Fibroblast of gingiva (primary cell): ENCODE results near the gene TNFSF9.

Experiments used
- DNase-seq: peaks from one replicate; pipeline ENCODE4 v3.0.0-alpha.2; 2011; ENCODE audit warnings: low read depth

Gene TNFSF9, protein sequence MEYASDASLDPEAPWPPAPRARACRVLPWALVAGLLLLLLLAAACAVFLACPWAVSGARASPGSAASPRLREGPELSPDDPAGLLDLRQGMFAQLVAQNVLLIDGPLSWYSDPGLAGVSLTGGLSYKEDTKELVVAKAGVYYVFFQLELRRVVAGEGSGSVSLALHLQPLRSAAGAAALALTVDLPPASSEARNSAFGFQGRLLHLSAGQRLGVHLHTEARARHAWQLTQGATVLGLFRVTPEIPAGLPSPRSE

DNA sequence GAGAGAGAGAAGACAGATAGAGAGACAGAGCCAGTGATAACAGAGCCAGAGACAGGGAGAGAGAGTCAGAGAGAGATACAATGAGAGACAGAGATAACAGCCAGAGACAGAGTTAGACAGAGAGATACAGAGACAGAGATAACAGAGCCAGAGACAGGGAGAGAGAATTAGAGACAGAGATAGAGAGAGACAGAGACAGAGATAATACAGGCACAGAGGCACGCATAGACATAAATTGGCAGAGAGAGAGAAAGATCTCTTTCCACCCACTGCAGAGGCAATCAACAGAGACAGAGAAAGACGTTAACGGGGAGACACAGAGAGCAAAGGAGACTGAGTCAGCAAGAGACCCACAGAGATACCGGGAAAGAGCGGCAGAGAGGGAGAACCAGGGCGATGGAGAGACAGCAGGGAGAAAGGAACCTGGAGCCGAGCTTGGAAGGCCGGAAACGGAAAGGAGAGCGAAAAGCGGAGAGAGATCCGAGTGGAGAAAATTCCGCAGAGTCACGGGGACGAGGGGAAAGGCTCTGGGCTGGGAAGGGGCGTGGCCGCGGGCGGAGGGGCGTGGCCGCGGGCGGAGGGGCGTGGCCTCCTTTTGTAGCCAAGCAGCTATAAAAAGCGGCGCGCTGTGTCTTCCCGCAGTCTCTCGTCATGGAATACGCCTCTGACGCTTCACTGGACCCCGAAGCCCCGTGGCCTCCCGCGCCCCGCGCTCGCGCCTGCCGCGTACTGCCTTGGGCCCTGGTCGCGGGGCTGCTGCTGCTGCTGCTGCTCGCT is at the start of gene TNFSF9:
Gene TNFSF9, plus strand, starts transcription at position 641 of the 777 bp plus-strand sequence. Its CDS starts 11 bp downstream, at position 652.
- DNase-seq = peak; percentile 76

DNA sequence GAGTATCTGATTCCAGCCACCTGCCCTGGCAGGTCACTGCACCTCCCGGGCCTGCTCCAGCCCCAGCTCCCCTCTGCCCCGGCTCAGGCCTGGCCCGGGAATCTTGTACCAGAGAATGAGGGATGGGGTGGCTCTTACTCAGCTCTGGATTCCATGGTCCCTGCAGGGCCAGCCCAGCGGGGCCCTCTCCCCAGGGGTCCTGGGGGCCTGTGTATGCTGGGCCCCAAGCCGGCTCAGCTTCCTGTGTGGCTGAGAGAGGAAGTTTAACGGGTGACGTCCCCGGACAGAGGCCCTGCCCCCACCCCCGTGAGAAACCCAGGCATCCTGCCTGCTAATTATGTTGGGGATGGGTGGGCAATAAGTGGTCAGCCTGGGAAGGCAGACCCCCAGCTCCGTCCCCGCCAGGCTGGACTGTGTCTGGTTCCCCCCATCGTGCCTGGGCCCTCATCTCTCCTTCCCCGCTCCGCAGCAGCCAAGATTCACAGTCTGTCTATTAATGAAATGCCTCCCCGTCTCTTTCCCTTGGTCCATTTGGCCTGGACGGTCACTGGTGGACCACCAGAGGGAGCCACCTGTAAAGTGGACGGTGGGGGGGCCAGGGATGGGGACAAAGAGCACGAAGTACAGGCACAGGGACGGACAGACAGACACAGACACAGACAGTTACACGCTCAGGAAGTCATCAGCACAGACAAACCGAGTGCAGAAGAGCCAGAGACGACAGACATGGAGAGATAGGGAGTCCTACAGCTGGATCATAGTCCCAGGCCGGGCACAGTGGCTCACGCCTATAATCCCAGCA is 49.1 kb upstream of the TNFSF9 start, which contains the start of gene DENND1C:
Gene DENND1C, minus strand, starts transcription at position 247 of the 802 bp plus-strand sequence. Its CDS starts 92 bp downstream, at position 155.
- no peak for DNase-seq

DNA sequence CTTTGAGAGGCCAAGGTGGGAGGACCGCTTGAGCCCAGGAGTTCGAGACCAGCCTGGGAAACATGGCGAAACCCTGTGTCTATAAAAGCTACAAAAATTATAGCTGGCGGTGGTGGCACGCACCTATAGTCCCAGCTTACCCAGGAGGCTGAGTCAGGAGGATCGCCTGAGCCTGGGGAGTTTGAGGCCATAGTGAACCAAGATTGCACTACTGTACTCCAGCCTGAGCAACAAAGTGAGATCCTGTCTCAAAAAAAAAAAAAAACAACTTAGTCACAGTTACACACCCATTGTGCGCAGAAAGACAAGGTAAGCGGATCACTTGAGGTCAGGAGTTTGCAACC is 48.5 kb upstream of the TNFSF9 start:
- DNase-seq = no peak

DNA sequence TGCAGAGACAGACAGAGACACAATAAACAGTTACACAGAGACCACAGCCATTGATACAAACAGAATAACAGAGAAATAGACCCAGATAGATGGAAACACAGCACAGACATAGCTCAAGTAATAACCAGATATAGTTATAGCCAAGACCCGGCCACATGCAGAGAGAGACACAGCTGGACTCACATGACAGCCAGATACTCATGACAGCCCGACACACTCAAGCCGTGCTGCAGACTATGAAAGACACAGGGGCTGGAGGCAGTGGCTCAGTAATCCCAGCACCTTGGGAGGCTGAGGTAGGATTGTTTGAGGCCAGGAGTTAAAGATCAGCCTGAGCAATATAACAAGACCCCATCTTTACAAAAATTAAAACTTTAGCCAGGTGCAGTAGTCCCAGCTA is 47.6 kb upstream of the TNFSF9 start:
- no peak for DNase-seq

DNA sequence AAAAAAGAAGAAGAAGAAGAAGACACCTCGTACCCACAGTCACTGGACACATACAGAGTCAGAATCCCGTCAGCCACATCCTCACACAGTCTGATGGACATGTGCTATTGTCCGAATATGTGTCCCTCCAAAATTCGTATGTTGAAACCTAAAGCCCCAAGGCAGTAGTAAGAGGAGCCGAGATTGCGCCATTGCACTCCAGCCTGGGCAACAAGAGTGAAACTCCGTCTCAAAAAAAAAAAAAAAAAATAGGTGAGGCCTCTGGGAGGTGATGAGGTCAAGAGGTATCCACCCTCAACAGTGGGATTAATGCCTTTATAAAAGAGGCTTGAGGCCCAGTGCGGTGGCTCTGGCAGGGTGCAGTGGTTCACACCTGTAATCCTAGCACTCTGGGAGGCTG is 46.6 kb upstream of the TNFSF9 start:
- no peak for DNase-seq

DNA sequence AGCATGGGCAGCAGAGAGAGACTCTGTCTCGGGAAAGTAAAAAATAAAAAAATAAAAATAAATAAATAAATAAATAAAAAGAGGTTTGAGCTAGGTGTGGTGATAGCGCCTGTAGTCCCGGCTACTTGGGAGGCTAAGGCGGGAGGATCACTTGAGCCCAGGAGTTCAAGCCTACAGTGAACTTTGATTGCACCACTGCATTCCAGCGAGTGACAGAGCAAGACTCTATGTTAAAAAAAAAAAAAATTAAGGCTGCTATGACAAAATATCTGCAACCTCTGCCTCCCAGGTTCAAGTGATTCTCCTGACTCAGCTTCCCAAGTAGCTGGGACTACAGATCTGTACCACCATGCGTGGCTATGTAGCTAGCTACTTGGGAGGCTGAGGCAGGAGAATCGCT is 46.0 kb upstream of the TNFSF9 start:
- DNase-seq = no peak

DNA sequence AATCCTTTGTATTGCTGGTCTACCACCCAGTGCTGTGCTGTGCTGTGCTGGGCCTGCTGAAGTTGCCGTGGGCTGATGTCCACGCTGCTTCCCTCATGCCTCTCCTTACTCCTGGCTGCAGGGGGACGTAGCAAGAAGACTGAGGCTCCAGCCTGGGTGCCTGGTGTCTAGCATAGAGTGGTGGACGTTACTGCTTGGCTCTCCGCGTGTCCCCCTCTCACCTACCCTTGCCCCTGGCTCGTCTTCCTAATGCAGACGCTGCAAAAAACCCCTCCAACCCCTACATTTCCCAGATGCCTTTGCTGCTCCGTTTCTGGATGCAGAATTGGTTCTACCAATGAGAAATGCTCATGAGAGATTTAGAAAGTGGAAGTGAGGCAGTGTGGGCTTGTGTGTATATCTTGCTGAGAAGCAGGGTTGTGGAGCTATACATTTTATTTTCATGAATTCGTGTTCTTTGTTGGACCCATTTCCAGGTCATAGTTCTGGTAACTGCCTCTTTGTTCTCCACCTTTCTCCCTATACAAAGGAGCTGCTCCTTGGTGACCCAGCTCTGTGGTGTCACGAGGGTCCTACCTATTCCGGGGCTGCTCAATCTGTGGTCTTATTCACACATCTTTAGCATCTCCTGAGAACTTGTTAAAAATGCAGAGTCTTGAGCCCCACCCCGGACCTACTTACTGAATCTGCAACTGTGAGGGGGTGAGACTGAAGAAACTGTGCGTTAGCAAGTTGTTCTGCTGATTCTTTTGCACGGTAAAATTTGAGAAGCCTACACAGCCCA is 41.4 kb upstream of the TNFSF9 start:
- no peak for DNase-seq

DNA sequence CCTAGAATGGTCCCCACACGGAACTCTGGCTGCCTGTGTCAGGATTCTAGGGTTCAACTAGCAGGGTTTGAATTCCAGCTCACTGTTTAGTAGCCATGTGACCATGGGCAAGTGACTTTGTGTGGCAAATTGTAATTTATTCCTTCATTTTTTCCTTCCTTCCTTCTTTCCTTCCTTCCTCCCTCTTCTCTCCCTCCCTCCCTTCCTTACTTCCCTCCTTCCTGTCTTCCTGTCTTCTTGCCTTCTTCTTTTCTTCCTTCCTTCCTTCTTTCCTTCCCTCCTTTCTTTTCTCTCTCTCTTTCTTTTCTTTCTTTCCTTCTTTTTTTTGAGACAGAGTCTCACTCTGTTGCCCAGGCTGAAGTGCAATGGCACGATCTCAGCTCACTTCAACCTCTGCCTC is 40.7 kb upstream of the TNFSF9 start:
- DNase-seq = no peak

DNA sequence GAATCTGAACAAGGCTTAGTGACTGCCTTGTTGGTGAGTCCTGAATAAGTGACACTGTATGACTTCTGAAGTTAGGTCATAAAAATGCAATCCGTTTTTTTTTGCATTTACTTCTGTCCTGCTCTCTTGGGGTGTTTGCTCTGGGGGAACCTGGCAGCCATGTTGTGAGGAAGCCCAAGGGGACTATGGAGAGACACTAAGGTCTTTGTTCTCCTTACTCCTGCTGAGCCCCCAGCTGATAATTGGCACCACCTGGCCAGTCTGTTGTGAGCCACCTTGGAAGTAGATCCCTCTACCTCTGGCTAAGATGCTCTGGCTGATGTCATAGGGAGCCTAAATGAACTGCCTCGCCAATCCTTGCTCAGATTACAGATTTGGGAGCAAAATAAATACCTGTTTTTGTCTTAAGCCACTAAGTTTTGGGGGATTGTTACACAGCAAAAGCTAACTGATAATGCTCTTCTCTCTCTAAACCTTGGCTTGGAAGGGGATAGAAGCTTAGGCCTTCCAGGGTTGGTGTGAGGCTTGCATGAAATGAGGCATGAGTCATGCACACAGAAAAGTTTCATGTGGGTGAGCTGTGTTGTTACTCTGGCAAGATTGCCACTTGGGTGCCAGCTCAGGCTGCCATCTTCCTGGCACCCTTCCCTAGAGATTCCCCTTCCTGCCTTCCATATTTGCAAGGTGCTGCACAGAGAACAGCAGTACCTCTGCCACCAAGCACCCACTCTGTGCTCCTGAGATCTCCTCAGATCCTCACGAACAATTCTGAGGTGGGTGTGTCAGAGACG is 38.8 kb upstream of the TNFSF9 start:
- no peak for DNase-seq

DNA sequence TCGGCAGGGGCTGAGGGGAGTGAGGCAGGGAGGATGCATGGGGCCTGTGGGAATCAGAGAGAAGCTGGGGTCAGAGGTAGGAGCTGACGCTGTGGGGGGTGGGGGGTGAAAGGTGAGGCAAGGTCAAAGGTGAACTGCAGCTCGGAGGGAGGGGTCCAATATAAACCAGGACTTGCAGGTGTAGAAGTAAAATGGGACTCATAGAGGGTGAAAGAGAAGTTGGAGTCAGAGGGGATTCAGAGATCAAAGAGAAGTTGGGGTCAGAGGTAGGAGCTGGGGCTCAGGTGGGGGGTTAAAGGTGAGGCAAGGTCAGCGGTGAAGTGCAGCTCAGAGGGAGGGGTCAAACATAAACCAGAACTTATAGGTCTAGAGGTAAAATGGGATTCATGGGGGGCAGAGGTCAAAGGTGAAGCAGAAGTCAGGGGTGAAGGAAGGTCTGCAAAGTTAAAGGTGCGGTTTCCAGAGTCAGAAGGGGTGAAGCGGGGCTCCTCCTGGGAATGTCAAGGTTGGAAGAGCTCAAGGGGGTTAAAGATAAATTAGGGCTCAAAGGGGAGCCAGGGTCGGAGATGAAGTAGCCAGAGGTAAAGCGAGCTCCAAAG is 36.3 kb upstream of the TNFSF9 start:
- DNase-seq = no peak

DNA sequence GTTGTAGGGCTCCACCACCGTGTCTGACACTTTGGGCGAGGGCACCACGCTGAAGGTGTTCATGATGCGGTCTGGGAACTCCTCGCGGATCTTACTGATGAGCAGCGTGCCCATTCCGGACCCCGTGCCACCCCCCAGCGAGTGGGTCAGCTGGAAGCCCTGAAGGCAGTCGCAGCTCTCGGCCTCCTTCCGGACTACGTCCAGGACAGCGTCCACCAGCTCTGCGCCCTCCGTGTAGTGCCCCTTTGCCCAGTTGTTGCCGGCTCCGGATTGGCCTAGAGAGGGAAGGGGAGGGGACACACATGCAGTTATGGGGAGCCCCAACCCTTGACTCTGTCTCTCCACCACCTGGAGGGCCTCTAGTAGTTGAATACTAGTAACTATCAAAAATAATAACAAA is 34.9 kb upstream of the TNFSF9 start:
- no peak for DNase-seq

DNA sequence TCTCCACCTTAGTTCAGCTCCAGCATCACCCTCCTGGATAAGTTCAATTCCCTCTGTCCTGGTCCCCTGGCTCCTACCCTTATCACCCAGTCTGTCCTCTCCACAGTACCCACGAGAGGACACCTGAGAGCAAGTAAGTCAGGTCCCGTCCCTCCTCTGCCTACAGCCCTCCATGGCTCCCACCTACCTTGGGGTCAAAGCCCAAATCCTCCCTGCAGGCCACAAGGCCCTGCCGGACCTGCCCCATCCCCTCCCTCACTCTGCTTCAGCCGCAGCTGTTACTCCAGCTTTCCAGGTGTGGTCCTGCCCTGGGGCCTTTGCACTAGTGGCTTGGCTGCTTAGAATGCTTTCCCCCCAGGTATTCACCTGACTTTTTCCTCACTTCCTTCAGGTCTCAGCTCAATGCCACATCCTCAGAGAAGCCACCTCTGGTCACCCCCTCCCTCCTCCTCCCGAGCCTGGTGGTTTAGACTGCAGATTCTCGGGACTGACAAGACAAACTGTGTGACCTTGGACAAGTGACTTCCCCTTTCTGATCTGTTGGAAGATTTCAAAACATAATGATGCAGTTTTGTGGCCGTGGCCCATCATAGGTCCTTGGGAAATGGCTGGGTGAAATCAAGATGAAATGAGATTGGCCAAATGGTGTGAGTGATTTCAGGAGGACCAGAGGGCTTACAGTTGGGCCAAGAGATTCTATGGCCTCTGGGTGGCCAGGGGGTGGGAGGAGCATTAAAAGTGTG is 32.4 kb upstream of the TNFSF9 start:
- DNase-seq = no peak

DNA sequence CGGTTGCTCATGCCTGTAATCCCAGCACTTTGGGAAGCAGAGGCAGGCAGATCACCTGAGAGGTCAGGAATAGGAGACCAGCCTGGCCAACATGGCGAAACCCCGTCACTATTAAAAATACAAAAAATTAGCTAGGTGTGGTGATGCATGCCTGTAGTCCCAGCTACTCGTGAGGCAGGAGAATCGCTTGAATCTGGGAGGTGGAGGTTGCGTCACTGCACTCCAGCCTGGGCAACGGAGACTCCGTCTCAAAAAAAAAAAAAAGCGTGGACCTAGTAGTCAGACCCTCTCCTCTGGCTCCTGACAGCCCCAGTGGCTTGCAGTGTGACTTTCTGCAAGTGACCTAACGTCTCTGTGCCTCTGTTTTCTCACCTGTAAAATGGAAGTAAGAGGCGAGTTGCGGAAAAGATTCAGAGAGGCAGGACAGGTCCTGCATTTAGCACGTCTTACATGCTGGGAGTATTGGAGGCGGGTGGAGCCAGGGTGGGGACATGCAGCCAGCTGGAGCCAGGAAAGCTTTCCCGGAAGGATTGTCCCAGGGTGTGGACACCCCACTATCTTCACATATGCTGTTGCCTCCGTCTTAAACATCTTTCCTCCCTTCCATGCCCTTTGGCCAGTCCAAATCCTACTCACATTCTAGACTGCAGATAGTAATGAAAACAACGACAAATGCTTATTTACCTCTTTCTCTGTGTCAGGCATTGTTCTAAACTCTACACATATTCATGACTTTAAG is 31.6 kb upstream of the TNFSF9 start:
- DNase-seq = no peak

DNA sequence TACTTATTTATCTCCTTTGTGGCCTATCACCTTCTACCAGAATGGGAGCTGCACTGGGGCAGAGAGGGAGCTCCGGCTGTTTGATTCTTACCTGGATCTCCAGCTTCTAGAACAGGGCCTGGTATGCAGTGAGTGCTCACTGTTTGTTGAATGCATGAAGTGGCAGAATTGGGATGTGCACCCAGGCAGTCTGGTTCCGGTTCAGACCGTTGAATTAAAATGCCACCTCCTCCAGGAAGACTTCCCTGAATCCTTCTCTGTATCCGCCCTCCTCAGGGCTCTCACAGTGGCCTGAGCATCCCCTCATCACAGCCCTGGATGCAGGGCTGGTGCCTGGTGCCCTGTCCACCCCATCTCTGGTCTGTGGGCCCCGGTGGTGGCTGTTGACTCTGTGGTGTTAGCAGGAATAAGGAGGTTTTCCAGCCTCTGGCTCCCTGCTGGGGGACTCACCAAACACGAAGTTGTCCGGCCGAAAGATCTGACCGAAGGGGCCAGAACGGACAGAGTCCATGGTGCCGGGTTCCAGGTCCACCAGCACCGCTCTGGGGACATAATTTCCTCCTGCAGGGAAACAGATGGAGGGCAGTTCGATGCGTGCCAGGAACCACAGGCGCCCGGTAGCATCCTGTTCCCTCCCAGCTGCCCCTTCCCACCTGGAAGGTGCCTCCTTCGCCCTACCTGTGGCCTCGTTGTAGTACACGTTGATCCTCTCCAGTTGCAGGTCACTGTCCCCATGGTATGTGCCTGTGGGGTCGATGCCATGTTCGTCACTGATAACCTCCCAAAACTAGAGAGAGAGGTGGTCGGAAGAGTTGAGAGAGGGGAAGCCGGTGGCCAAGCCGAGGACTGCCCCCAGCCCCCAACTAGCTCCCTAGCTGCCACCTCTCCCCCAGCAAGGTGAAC is 29.7 kb upstream of the TNFSF9 start:
- no peak for DNase-seq

DNA sequence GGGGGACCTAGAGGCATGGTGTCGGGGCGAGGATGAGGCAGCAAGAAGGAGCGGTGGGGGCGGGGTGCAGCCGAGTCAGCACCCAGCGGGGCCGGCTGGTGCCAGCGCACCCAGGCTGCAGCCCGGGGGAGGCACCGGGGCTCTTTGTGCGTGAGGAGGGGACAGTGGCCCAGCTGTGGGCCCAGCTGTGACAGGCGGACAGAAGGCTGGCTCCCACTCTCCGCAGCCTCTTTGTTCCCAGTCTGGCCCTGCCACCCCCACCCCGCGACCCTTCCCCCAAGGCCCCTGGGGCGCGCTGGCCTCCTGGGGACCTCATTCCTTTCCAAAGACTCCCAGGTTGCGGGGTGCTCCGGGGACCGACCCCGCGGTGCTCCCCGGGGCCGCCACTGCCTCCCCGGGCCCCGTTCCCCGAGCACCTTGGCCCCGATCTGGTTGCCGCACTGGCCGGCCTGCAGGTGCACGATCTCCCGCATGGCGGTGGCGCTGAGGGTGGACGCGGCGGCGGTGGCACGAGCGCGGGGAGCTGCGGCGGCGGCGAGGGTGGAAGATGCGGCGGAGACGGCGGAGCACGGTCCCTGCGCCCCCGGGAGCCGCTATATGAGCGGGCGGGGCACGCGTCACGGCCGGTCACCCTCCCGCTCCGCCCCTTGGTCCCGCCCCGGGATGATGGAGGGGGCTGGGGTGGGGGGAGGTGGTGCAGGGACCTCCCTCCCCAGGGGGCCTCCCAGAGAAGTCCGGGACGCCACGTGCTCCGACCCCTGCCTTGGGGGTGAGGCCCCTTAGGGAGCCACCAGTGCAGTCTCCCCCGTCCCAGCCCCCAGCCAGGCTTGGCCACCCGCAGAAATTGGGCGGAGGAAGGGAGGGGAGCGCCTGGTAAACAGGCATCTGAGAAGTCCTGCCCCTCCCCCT is 28.8 kb upstream of the TNFSF9 start, which contains the start of gene TUBB4A:
Gene TUBB4A, minus strand, starts transcription at position 570 of the 909 bp plus-strand sequence. Its CDS starts 97 bp downstream, at position 473.
- DNase-seq = no peak

DNA sequence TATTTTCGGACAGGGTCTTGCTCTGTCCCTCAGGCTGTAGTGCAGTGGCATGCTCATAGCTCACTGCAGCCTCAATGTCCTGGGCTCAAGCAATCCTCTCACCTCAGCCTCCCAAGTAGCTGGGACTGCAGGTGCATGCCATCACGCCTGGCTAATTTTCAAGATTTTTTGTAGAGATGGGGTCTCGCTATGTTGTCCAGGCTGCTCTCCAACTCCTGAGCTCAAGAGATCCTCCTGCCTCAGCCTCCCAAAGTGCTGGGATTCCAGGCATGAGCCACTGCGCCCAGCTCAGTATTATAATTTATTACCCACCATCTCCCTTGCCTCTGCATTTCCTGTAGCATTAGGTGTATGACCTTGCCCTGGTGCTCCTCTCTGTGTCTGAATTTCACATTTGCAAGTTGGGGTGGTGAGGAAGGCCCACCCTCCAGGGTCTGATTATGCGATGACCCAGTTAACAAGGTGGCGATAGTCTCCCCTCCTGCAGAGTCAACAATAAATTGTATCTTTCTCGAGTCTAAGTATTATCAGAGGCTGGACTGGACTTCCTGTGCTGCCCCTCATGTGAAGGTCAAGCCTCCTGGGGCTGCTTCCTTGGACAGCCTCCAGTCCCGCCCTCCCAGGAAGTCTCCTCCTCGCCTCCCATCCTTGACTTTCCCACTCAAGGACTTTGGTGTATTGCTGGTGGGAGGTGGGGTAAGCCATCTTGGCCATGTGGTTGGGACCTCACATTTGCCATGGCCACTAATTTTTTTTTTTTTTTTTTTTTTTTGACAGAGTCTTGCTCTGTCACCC is 27.2 kb upstream of the TNFSF9 start:
- no peak for DNase-seq
